Embryonic facial prominence (tissue), 1 donor: ENCODE data around the gene MECR.

Experiments used
- DNase-seq: peaks from one replicate; pipeline ENCODE4 v3.0.0-alpha.2; 2016; ENCODE audit errors: extremely low spot score

Gene MECR, protein sequence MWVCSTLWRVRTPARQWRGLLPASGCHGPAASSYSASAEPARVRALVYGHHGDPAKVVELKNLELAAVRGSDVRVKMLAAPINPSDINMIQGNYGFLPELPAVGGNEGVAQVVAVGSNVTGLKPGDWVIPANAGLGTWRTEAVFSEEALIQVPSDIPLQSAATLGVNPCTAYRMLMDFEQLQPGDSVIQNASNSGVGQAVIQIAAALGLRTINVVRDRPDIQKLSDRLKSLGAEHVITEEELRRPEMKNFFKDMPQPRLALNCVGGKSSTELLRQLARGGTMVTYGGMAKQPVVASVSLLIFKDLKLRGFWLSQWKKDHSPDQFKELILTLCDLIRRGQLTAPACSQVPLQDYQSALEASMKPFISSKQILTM

GRCh38 chr1:29230553-29231378 is at the start of gene MECR:
TSS of gene MECR (minus strand) at chr1:29230934. CDS start at chr1:29230906, 28 bp downstream.
- DNase-seq = peak; percentile 90

- DNase-seq = no peak
Measured at GRCh38 chr1:29279951-29280391, 49.2 kb upstream of the MECR start.

DNA sequence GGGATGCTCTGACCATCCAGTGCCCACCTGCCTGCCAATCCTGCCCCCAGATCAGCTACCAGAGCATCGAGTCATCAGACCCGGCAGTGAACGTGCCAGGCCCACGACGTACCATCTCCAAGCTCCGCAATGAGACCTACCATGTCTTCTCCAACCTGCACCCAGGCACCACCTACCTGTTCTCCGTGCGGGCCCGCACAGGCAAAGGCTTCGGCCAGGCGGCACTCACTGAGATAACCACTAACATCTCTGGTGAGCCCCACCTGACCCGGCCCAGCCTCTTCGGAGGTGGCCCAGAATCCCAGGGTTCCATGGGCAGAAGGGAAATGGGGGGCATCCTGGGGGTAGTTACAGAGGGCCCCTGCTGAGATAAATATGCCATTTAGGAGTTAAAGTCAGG is 48.7 kb upstream of the MECR start:
- no peak for DNase-seq

- no peak for DNase-seq
Measured at GRCh38 chr1:29278124-29278523, 47.4 kb upstream of the MECR start.

DNA sequence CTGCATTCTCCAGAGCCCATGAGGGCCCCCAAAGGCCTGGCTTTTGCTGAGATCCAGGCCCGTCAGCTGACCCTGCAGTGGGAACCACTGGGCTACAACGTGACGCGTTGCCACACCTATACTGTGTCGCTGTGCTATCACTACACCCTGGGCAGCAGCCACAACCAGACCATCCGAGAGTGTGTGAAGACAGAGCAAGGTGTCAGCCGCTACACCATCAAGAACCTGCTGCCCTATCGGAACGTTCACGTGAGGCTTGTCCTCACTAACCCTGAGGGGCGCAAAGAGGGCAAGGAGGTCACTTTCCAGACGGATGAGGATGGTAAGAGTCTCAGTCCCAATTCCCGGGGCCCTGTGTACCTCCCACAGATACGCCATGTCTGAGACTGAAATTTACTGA is 44.7 kb upstream of the MECR start:
- DNase-seq = no peak

DNA sequence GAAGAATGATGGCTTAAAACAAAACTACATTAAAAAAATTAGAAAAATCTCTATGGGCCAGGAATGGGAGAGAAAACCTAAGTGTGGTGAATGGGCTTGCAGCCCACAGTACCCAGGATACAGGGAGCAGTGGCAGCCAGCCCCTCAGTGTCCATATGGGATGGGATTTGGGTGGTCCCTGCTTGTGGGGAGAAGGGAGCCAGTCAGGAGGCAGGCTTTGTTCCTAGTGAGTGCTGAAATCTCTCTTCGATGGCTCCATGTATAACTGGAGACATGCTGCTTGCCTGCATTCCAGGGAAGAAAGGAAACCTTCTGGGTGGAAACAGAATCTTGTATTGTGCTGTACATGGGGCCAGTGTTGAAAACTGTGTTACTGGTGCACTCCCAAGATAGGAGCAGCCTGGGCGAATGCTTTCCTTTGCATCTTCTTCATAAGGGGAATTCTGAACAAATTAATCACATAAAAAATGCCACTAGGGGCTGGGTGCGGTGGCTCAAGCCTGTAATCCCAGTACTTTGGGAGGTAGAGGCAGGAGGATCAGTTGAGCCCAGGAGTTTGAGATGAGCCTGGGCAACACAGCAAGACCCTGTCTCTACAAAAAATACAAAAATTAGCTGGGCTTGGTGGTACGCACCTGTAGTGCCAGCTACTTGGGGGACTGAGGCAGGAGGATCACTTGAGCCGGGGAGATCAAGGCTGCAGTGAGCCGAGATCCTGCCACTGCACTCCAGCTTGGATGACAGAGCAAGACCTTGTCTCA is 41.6 kb upstream of the MECR start:
- DNase-seq = peak; percentile 13

GRCh38 chr1:29271724-29272123 is 41.0 kb upstream of the MECR start:
- DNase-seq = no peak

DNA sequence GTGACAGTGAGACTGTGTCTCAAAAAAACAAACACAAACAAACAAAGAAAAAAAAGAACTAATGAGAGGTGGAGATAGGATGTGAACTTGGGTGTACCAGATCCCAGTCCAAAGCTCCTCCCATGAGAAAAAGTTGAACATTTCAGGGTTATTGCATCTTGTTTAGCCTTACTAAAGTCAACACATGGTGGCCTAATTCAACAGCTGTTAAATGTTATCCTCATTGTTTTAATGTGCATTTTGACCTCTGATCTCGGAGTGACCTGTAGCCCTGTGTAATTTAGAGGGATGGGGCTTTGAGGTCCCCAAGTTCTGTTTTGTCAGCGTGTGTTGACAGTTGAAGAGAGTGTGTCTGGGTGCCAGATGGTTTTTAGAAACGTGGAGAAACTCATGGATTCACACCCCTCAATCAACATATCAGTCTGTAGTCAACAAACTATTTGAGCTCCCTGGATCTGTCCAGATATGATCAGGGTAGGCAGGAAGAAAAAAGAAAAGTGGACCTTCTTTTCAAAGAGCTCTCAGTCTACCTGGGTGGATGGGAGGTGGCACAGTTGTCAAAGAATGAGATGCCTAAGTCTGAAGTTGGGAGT is 40.3 kb upstream of the MECR start:
- no peak for DNase-seq

- no peak for DNase-seq
Measured at GRCh38 chr1:29269382-29269781, 38.6 kb upstream of the MECR start.

DNA sequence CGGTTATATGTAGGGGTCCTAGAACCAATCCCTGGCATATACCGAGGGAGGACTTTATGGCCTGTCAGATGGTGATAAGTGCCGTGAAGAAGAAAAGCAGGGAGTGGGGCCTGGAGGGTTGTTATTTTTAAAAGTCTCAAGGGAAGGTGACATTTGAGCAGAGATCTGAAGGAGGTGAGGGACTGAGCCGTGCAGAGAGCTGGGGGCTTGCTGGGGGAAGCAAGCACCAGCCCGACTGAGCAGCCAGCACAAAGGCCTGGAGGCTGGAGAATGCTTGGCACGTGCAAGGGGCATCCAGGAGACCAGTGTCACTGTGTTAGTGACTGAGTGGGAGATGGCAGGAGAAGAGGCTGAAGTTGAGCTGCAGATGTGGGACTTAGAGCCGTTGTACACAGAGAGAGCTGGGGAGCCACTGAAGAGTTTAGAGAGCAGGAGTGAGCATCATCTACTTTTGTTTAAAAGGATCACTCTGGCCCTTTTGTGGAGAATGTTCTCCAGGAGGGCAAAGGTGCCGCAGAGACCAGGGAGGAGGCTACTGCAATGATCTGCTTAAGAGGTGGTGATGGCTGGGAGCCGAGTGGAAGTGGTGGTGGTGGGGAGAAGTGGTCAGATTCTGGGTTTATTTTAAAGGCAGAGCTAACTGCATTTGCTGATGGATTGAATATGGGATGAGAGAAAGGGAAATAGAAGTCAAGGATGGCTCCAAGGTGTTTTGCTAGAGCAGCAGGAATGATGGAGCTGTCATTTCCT is 36.8 kb upstream of the MECR start:
- no peak for DNase-seq

- DNase-seq = no peak
Measured at GRCh38 chr1:29266912-29267311, 36.2 kb upstream of the MECR start.

GRCh38 chr1:29264773-29265389 is 34.1 kb upstream of the MECR start:
- DNase-seq = no peak

DNA sequence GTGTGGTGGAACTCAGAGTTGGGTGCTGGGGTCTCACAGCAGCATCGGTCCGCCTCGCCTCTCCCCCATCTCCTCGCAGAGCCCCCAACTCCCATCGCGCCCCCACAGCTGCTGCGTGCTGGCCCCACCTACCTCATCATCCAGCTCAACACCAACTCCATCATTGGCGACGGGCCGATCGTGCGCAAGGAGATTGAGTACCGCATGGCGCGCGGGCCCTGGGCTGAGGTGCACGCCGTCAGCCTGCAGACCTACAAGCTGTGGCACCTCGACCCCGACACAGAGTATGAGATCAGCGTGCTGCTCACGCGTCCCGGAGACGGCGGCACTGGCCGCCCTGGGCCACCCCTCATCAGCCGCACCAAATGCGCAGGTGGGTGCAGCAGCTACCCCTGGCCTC is 29.8 kb upstream of the MECR start:
- no peak for DNase-seq

DNA sequence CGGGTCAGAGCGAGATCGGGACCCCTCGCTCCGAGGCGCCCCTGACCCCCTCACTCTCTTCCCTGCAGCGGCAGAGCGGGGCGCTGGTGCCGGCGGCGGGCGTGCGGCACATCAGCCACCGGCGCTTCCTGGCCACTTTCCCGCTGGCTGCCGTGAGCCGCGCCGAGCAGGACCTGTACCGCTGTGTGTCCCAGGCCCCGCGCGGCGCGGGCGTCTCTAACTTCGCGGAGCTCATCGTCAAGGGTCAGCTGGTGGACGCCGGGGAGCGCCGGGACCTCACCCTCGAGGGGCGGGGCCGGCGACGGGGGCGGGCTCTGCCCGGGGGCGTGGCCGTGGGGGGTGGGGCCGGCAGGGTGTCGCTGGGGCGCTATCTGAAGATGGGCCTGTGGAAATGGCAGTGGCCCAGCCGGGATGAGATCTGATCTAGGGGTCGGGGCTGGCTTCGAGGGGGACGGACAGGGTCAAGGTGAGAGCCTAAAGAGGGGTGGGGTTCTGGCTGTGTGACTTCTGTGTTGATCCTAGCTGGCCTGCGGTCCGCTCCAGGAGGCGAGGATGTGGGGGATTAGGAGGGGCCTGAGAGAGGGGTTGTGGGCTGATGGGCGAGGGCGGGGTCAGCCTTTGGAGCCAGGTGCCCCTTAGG is 29.2 kb upstream of the MECR start:
- DNase-seq = no peak

DNA sequence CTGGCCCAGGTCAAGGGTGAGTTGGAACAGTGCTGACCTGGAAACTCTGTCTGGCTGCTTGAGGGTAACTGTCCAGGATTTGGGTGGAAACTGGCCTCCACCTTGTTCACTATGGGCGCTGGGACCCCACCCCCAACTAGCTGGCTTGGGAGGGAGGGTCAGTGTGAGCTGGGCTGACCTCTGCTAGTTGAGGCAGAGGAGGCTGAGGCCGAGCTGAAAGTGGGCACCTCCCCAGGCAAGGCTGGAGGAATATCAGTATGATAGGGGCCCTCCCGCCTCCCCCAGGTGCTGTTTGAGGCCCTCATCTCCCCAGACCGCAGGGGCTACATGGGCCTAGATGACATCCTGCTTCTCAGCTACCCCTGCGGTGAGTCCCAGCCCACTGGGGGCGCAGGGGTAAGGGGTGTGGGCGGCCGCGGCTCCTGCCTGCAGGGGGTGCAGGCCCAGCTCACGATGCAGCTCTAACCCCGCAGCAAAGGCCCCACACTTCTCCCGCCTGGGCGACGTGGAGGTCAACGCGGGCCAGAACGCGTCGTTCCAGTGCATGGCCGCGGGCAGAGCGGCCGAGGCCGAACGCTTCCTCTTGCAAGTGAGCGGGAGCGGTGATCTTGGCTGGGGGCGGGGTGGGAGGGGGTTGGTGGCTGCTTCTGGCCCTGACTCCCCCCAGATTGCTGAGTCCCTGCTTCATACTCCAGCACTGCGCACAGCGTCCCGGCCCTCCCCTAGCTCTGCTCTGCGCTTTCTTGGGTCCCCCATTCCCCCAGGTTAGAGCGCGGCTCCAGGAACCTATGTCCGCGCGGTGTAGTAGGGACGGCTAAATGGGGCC is 28.5 kb upstream of the MECR start:
- no peak for DNase-seq

DNA sequence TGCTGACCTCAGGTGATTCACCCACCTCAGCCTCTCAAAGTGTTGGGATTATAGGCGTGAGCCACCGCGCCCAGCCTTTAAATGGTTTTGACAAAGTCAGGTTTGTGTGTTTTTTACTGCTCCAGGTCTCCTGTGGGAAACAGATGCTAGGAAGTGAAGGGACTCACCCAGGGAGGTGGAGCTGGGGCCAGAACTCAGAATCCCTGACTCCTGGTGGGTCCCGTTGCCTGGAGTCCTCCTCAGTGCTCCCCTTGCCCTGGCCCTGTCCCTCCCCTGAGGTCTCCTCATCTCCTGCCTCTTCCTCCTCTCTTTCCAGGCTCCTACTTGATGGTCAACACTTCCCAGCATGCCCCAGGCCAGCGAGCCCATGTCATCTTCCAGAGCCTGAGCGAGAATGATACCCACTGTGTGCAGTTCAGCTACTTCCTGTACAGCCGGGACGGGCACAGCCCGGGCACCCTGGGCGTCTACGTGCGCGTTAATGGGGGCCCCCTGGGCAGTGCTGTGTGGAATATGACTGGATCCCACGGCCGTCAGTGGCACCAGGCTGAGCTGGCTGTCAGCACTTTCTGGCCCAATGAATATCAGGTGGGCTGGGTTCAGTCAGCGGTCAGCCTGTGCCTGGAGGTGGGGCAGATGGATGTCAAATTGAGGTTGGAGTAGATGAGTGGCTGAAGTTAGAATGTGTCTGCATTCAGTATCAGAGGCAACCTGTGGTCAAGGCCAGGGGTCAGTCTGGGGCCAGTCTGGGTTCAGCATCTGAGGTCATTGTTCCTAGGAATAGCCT is 27.6 kb upstream of the MECR start:
- no peak for DNase-seq

DNA sequence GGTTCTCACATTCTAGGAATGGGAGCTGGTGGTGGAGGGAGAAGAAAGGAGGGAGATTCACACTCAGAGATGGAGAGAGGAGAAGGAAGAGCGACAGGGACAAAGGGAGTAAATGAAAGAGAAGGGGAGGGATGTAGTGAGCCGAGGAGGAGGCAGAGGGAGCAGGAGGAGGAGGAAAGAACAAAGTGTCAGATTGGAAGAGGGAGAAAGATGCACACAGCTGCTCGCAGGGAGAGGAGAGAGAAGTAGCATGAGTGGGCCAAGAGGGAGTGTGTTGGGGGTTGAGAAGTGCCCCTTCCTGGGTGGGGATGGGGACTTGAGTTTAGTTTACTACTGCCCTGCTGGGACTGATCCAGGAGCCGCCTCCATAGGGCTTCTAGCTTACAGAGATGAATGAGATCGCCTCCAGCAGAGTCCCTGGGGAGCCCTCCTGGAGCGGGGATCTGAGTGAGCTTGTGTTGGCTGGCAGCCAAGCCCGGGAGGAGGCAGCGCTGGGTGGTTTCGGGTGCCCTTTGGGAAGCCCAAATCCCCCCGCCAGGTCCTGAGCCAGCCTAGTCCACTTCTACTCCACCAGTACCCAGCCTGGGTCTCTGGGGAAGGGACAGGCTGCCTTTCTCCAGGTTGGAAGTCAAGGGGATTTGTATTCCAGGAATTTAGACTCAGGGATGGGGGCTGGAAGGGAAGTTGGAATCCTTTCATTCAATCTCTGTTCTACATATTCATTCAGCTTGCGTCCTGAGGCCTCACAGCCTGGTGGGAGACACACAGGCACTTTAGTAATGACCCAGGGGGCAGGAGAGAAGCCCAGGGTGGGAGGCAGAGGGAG is 26.5 kb upstream of the MECR start:
- DNase-seq = no peak

GRCh38 chr1:29256394-29256793 is 25.7 kb upstream of the MECR start:
- no peak for DNase-seq
